Caco-2 (cell line): ENCODE data around the gene S100A2. TPM values are rescaled to one million over a fixed set of nuclear protein-coding genes. Genes with fewer than 3 reads are reported as not detected.

ENCODE experiments used
- BruUV-seq: library from RNA; stranded (reverse); fragments of 400-500 nt; replicated peaks from 2 replicates; lab custom pipeline; 2021; lab: Mats Ljungman, UMichigan
- CTCF ChIA-PET: fragments of 300-600 bp; sonication (Branson Sonifier 250); formaldehyde crosslinking; loops from one replicate; lab custom pipeline; 2022; ENCODE audit warnings: antibody characterized with exemption; lab: Charles Lee
- POLR2A ChIA-PET: fragments of 300-600 bp; sonication (Branson Sonifier 250); formaldehyde crosslinking; loops from one replicate; lab custom pipeline; 2022; ENCODE audit warnings: antibody characterized with exemption; lab: Charles Lee
- DNase-seq, 2 experiments: peaks; one replicate each; pipeline versions ENCODE4 v3.0.0 to v3.0.0-alpha.2; 2020 to 2022
- H3K27me3 ChIP-seq: replicated peaks from 2 replicates; pipeline ENCODE4 v1.6.0; 2011; ENCODE audit warnings: low read length; ENCODE audit not compliant: control insufficient read depth, insufficient read depth
- H3K36me3 ChIP-seq: 2 replicates; pipeline ENCODE4 v1.5.1; 2011; ENCODE audit warnings: low read length; ENCODE audit not compliant: control insufficient read depth, insufficient read depth
- H3K4me1 ChIP-seq: fragments of 250-450 bp; sonication (Bioruptor Pico); 2 replicates; pipeline ENCODE4 v1.5.1; 2020; ENCODE audit warnings: mild to moderate bottlenecking
- H3K4me3 ChIP-seq: 2 replicates; pipeline ENCODE4 v1.5.1; 2011; ENCODE audit warnings: low read depth, mild to moderate bottlenecking, control low read depth, low read length
- H3K9me3 ChIP-seq: fragments of 250-450 bp; sonication (Bioruptor Pico); 2 replicates; pipeline ENCODE4 v1.5.1; 2020; ENCODE audit warnings: mild to moderate bottlenecking, moderate library complexity
- H3K27ac Mint-ChIP-seq: one replicate; pipeline ENCODE4 v1.8.0; 2022; ENCODE audit warnings: mixed read lengths; ENCODE audit not compliant: unreplicated experiment
- H3K27me3 Mint-ChIP-seq: one replicate; pipeline ENCODE4 v1.8.0; 2022; ENCODE audit warnings: mixed read lengths; ENCODE audit not compliant: insufficient read depth, unreplicated experiment
- H3K36me3 Mint-ChIP-seq: one replicate; pipeline ENCODE4 v1.8.0; 2022; ENCODE audit warnings: mild to moderate bottlenecking, mixed read lengths; ENCODE audit not compliant: insufficient read depth, unreplicated experiment
- H3K4me1 Mint-ChIP-seq: one replicate; pipeline ENCODE4 v1.8.0; 2022; ENCODE audit warnings: low read depth, mixed read lengths; ENCODE audit not compliant: unreplicated experiment
- H3K4me3 Mint-ChIP-seq: one replicate; pipeline ENCODE4 v1.8.0; 2022; ENCODE audit warnings: mild to moderate bottlenecking, moderate library complexity, mixed read lengths; ENCODE audit not compliant: unreplicated experiment
- H3K9me3 Mint-ChIP-seq: one replicate; pipeline ENCODE4 v1.8.0; 2022; ENCODE audit warnings: mixed read lengths; ENCODE audit not compliant: unreplicated experiment
- intact Hi-C: fragments of 100-400 bp; cut with micrococcal nuclease; formaldehyde crosslinking; loops from one replicate; pipeline ENCODE4 v1.10.0; 2022; ENCODE audit not compliant: unreplicated experiment
- total RNA-seq: library from RNA; stranded (reverse); gene quantifications from 2 replicates; pipeline ENCODE4 v1.2.3, GENCODE V29; 2022
- TF ChIP-seq, protein P1 (sequence below), 2 experiments: fragments of 200-600 bp in 1 of 2; IDR thresholded peaks; 1 replicate in 1 of 2; 2 replicates in 1 of 2; pipeline versions ENCODE4 v1.5.1 to v1.8.0; 2011 to 2022; ENCODE audit warnings: antibody characterized with exemption in 1 of 2, control low read depth in 1 of 2, inconsistent platforms in 1 of 2, low read depth in 1 of 2, low read length in 1 of 2, mild to moderate bottlenecking in 1 of 2, moderate library complexity in 1 of 2; ENCODE audit not compliant: insufficient read depth in 1 of 2, severe bottlenecking in 1 of 2, unreplicated experiment in 1 of 2

The S100A2 gene
- total RNA-seq, 1 experiment from 2014 or later, result 2.4 TPM

GRCh38 chr1:153531638-153532037, 34.0 kb downstream of the S100A2 start:
- Mint-ChIP-seq H3K36me3 (peaks cover 18% of the 10 kb centered on the region), H3K27me3 (no peaks in the 10 kb centered on the region), H3K4me3 (no peak overlapping the region), H3K27ac (no peak overlapping the region), H3K9me3 (peaks cover 9% of the 10 kb centered on the region), H3K4me1 (peaks cover 34% of the 10 kb centered on the region)
- intact Hi-C loops, result loop anchor here (1.0 kb wide), 2 partner anchors 15 to 96 kb away; partner anchors contain the start of gene S100A13
- H3K36me3 ChIP-seq, result no peaks in the 10 kb centered on the region; the same call in 1 of the 2 replicates
- no TSS peak for BruUV-seq
- peaks cover 32% of the 10 kb centered on the region for H3K4me1 ChIP-seq
- H3K9me3 ChIP-seq, result no peaks in the 10 kb centered on the region
- POLR2A ChIA-PET, result no interaction called here
- no peaks in the 10 kb centered on the region for H3K27me3 ChIP-seq
- DNase-seq, result no peak
- TF ChIP-seq, protein P1, sequence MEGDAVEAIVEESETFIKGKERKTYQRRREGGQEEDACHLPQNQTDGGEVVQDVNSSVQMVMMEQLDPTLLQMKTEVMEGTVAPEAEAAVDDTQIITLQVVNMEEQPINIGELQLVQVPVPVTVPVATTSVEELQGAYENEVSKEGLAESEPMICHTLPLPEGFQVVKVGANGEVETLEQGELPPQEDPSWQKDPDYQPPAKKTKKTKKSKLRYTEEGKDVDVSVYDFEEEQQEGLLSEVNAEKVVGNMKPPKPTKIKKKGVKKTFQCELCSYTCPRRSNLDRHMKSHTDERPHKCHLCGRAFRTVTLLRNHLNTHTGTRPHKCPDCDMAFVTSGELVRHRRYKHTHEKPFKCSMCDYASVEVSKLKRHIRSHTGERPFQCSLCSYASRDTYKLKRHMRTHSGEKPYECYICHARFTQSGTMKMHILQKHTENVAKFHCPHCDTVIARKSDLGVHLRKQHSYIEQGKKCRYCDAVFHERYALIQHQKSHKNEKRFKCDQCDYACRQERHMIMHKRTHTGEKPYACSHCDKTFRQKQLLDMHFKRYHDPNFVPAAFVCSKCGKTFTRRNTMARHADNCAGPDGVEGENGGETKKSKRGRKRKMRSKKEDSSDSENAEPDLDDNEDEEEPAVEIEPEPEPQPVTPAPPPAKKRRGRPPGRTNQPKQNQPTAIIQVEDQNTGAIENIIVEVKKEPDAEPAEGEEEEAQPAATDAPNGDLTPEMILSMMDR (IDR thresholded peaks at IDR 0.05; ENCODE audit: insufficient read depth in 1 of 2, low read depth in 1 of 2, low read length in 1 of 2, severe bottlenecking in 1 of 2, unreplicated experiment in 1 of 2), result no peak
- no peak overlapping the region for H3K4me3 ChIP-seq
- CTCF ChIA-PET, result interaction anchor here (1.9 to 3.7 kb wide), 5 partner anchors 14 to 103 kb away, joined by 5 to 16 read pairs (median 6); partner anchors contain the start of genes CHTOP, S100A14, S100A16 and S100A4

- no TSS peak for BruUV-seq
- no peaks in the 10 kb centered on the region for H3K27me3 Mint-ChIP-seq
These were observed 38.0 kb downstream of the S100A2 start for GRCh38 chr1:153527683-153528040.

DNA sequence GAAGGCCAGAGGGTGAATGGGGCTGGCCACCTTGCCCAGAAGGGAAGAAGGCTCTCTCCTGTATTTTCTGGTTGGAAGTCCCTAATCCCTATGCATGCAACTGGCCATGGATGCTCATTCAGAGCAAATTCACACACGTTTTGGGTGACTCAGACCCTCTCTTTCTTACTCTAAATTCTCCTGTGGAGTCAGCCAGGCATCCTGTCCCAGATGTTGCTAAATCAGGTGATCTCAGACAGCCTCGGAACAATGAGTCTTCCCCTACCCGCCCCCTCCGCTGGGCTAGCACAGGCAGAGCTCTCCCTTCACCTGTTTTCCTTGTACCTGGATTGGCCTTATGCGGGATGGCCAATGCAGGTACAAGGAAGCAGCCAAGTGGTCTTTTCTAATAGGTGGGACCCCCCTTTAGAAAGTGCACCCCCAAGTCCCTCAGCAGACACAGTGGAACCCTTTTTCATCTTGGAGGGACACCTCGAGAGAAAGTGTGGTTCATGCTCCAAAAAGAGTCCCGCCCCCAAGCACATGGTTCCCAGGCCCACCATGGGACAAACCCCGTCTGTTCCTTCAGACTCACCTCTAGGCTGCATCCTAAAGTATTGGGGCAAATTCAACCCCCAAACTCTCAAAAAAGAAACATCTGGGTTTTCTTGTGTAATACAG, 38.5 kb downstream of the S100A2 start:
- POLR2A ChIA-PET, result no interaction called here
- peaks cover 26% of the 10 kb centered on the region for H3K4me1 Mint-ChIP-seq

More at GRCh38 chr1:153527683-153528040, 38.0 kb downstream of the S100A2 start:
- Histone ChIP-seq H3K4me1 (peaks cover 21% of the 10 kb centered on the region), H3K36me3 (no peaks in the 10 kb centered on the region), H3K27me3 (no peaks in the 10 kb centered on the region), H3K9me3 (peaks cover 3% of the 10 kb centered on the region; the same call in 1 of the 2 replicates), H3K4me3 (no peak overlapping the region)
- intact Hi-C loops, result no loop called here
- Mint-ChIP-seq H3K4me3 (no peak overlapping the region), H3K27ac (no peak overlapping the region), H3K9me3 (peaks cover 9% of the 10 kb centered on the region), H3K36me3 (peaks cover 3% of the 10 kb centered on the region), H3K4me1 (peaks cover 31% of the 10 kb centered on the region)
- TF ChIP-seq, protein P1 (IDR thresholded peaks at IDR 0.05; ENCODE audit: insufficient read depth in 1 of 2, low read depth in 1 of 2, low read length in 1 of 2, severe bottlenecking in 1 of 2, unreplicated experiment in 1 of 2), result no peak
- no peak for DNase-seq
- CTCF ChIA-PET, result no interaction called here
- POLR2A ChIA-PET, result no interaction called here

More for the DNA sequence above, 38.5 kb downstream of the S100A2 start:
- CTCF ChIA-PET, result no interaction called here
- H3K4me1 ChIP-seq, result peaks cover 18% of the 10 kb centered on the region
- no peak for DNase-seq
- H3K9me3 ChIP-seq, result peaks cover 5% of the 10 kb centered on the region; the same call in 1 of the 2 replicates
- Mint-ChIP-seq H3K4me3 (no peak overlapping the region), H3K27me3 (no peaks in the 10 kb centered on the region), H3K36me3 (peaks cover 8% of the 10 kb centered on the region), H3K9me3 (peaks cover 9% of the 10 kb centered on the region), H3K27ac (no peak overlapping the region)
- H3K36me3 ChIP-seq, result no peaks in the 10 kb centered on the region
- TF ChIP-seq, protein P1 (IDR thresholded peaks at IDR 0.05; ENCODE audit: insufficient read depth in 1 of 2, low read depth in 1 of 2, low read length in 1 of 2, severe bottlenecking in 1 of 2, unreplicated experiment in 1 of 2), result no peak
- intact Hi-C loops, result no loop called here
- H3K27me3 ChIP-seq, result no peaks in the 10 kb centered on the region
- BruUV-seq, result no TSS peak
- H3K4me3 ChIP-seq, result no peak overlapping the region
